ENCODE results near the gene AP1S2. TPM values are rescaled to one million over a fixed set of nuclear protein-coding genes. Genes with fewer than 3 reads are reported as not detected.

The AP1S2 gene
- total RNA-seq, 1 donor from 2014 or later: 68.4 TPM

DNA sequence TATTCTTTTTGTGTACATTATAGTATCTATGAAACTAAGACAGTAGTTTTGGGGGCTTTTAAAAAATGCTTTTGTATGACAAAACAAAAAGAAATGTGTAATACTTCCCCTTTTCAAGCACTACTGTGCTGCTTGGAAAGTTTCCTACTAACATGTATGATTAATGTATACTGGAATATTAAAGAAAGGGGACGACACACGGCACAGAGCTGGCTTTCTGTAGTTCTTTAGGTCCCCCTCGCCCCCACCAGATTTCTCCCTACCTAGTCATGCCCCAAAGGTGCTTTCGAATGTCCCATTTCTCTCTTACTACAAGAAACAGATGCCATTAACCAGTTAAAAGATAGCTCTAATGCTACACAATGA is 1.6 kb upstream of the AP1S2 start:
- Mint-ChIP-seq H3K4me3 (ENCODE audit: unreplicated experiment) (no peak overlapping the region), H3K4me1 (ENCODE audit: low read depth) (peaks cover 21% of the 10 kb centered on the region), H3K36me3 (ENCODE audit: low read depth) (no peaks in the 10 kb centered on the region), H3K27me3 (ENCODE audit: low read depth) (peaks cover 3% of the 10 kb centered on the region), H3K27ac (ENCODE audit: unreplicated experiment) (no peak overlapping the region), H3K9me3 (ENCODE audit: low read depth) (no peaks in the 10 kb centered on the region)
- TF ChIP-seq, protein P1, sequence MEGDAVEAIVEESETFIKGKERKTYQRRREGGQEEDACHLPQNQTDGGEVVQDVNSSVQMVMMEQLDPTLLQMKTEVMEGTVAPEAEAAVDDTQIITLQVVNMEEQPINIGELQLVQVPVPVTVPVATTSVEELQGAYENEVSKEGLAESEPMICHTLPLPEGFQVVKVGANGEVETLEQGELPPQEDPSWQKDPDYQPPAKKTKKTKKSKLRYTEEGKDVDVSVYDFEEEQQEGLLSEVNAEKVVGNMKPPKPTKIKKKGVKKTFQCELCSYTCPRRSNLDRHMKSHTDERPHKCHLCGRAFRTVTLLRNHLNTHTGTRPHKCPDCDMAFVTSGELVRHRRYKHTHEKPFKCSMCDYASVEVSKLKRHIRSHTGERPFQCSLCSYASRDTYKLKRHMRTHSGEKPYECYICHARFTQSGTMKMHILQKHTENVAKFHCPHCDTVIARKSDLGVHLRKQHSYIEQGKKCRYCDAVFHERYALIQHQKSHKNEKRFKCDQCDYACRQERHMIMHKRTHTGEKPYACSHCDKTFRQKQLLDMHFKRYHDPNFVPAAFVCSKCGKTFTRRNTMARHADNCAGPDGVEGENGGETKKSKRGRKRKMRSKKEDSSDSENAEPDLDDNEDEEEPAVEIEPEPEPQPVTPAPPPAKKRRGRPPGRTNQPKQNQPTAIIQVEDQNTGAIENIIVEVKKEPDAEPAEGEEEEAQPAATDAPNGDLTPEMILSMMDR (IDR thresholded peaks at IDR 0.05): no peak
- DNase-seq (ENCODE audit: low spot score): no peak

DNA sequence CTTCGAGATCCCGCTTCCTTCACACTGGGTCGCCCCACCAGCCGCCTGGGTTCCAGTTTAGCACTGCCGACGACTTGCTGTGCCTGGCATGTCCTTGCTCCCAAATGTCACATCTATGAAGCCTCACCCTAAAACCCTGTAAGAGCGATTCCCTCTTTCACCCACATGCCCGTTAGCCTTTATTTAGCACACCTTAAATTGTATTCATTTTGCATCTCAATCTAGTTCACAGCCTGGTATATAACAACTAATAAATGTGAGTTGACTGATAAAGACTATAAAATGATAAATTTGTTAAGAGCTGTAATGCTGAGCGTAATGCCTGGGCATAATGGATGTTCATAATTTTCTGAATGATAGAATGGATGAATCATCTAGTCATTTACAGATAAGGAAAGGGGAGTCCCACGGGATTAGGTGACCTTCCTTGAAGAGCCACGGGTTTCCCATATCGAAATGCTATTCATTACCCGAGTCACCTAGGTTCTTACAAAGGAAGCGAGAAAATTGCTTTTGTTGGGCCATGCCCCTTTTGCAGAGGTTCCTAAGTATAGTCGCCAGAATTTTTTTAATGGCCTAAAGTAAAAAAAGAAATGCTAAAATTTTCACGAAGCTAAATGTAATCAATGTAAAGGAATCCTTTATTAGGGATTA is 1.1 kb upstream of the AP1S2 start:
- H3K27ac Mint-ChIP-seq (ENCODE audit: unreplicated experiment): peak overlapping the region; percentile 97
- peaks cover 2% of the 10 kb centered on the region for H3K36me3 Mint-ChIP-seq (ENCODE audit: low read depth)
- TF ChIP-seq, protein P1 (IDR thresholded peaks at IDR 0.05): no peak
- peaks cover 2% of the 10 kb centered on the region for H3K27me3 Mint-ChIP-seq (ENCODE audit: low read depth)
- peak overlapping the region; percentile 93 for H3K4me3 Mint-ChIP-seq (ENCODE audit: unreplicated experiment)
- H3K4me1 Mint-ChIP-seq (ENCODE audit: low read depth): peaks cover 21% of the 10 kb centered on the region
- DNase-seq (ENCODE audit: low spot score): no peak
- H3K9me3 Mint-ChIP-seq (ENCODE audit: low read depth): no peaks in the 10 kb centered on the region

DNA sequence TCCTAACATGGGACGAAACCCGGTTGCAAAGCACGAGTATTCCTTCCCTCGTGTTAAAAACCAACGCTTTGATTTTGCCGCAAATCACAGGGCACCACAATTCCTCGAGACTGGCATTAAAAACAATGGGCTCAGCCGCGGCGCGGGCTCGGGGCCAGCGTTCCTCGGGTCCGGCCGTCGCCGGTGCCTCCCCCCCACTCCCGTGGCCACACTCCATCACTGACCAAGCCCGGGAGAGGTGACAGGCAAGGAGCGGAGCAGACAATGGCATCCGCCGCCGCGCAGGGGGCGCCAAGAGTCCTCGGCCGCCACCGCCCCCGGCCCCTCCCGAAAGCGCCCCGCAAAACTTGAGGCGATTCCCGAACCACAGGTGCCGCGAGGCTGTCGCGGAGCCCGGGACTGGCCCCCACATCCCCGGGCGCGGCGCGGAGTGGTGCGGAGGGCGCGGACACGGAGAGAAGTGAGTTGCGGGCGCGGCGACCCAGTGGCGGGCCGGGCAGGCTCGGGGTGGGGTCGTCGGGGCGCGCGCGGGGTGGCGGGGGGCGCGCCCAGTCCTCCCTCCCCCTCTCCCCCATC is 445 bp downstream of the AP1S2 start:
- TF ChIP-seq, protein P1 (IDR thresholded peaks at IDR 0.05): peak; percentile 73
- H3K27ac Mint-ChIP-seq (ENCODE audit: unreplicated experiment): peak overlapping the region; percentile 82
- DNase-seq (ENCODE audit: low spot score): no peak
- H3K4me3 Mint-ChIP-seq (ENCODE audit: unreplicated experiment): peak overlapping the region; percentile 77
- H3K9me3 Mint-ChIP-seq (ENCODE audit: low read depth): no peaks in the 10 kb centered on the region
- peaks cover 2% of the 10 kb centered on the region for H3K36me3 Mint-ChIP-seq (ENCODE audit: low read depth)
- H3K4me1 Mint-ChIP-seq (ENCODE audit: low read depth): peaks cover 27% of the 10 kb centered on the region
- peaks cover 2% of the 10 kb centered on the region for H3K27me3 Mint-ChIP-seq (ENCODE audit: low read depth)

DNA sequence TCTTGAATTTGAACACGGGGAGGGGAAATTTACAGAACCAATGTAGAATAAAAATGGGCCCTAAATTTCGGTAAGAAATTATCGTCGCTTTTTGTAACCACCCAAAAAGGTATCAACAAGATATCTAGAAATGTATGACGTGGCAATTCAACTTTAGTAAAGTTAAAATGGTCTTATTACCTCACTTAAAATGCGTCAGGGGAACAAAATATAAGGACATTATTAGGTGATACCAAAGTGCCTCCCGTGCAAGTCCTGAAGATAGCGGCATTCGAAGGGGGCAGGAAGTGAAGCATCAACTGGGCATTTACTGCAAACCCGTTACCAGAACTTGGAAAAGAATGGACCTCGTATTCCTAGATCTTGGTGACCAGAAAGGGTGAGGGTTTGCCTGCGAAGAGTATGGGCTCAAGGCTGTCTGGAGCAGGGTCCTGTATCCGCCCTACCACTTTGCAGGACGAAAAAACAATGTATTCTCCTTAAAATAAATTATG is 980 bp downstream of the AP1S2 start:
- TF ChIP-seq, protein P1 (IDR thresholded peaks at IDR 0.05): no peak
- H3K4me3 Mint-ChIP-seq (ENCODE audit: unreplicated experiment): peak overlapping the region; percentile 77
- peaks cover 27% of the 10 kb centered on the region for H3K4me1 Mint-ChIP-seq (ENCODE audit: low read depth)
- H3K9me3 Mint-ChIP-seq (ENCODE audit: low read depth): no peaks in the 10 kb centered on the region
- peaks cover 2% of the 10 kb centered on the region for H3K36me3 Mint-ChIP-seq (ENCODE audit: low read depth)
- peak overlapping the region; percentile 82 for H3K27ac Mint-ChIP-seq (ENCODE audit: unreplicated experiment)
- peaks cover 2% of the 10 kb centered on the region for H3K27me3 Mint-ChIP-seq (ENCODE audit: low read depth)
- no peak for DNase-seq (ENCODE audit: low spot score)

DNA sequence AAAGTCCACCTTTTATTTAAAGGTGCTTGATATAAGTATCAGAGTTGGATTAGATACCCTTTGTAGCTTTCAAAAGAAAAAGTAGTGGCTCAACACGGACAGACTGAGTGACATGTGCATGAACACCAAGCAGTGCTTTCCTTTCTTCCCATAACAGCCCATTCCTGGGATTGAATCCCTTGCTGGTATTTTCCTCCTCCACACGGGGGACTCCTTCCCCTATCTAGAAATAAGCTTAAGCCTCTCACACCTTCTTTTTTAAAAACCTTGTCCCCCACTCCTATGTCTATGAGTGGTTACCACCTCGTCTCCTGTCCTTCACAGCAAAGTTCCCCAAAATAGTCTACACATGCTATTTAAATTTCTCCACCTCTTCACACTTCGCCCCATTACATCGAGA is 5.1 kb downstream of the AP1S2 start:
- no peak for DNase-seq (ENCODE audit: low spot score)
- Mint-ChIP-seq H3K4me3 (ENCODE audit: unreplicated experiment) (no peak overlapping the region), H3K36me3 (ENCODE audit: low read depth) (peaks cover 11% of the 10 kb centered on the region), H3K4me1 (ENCODE audit: low read depth) (peaks cover 20% of the 10 kb centered on the region), H3K27ac (ENCODE audit: unreplicated experiment) (no peak overlapping the region), H3K27me3 (ENCODE audit: low read depth) (no peaks in the 10 kb centered on the region), H3K9me3 (ENCODE audit: low read depth) (no peaks in the 10 kb centered on the region)
- TF ChIP-seq, protein P1 (IDR thresholded peaks at IDR 0.05): peak; percentile 76
